HG03442 (cell line): ENCODE results near the gene PKN3.
A peak's percentile ranks its signal among the peaks of the same experiment; 100 is the strongest.

Experiments used
- ATAC-seq: cut with Tn5 transposase; IDR thresholded peaks from one replicate; pipeline ENCODE4 v1.9.1; 2021; ENCODE audit warnings: mild to moderate bottlenecking, moderate library complexity; ENCODE audit not compliant: unreplicated experiment

PKN3 gene

DNA sequence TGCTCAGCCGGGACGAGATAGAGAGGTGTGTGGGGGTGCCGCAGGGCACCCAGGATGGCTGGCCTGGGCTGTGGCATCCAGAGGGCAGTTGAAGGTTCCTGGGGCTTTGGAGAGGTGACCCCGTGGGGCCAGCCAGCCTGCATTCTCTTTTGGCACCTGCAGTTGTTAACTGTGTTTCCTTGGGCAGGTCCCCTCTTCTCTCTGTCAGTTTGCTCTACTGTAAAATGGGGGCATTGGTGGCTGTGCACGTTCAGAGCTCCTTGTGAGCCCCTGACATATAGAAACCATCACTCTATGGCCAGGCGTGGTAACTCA lies 13.1 kb downstream of the PKN3 start:
- no peak for ATAC-seq

DNA sequence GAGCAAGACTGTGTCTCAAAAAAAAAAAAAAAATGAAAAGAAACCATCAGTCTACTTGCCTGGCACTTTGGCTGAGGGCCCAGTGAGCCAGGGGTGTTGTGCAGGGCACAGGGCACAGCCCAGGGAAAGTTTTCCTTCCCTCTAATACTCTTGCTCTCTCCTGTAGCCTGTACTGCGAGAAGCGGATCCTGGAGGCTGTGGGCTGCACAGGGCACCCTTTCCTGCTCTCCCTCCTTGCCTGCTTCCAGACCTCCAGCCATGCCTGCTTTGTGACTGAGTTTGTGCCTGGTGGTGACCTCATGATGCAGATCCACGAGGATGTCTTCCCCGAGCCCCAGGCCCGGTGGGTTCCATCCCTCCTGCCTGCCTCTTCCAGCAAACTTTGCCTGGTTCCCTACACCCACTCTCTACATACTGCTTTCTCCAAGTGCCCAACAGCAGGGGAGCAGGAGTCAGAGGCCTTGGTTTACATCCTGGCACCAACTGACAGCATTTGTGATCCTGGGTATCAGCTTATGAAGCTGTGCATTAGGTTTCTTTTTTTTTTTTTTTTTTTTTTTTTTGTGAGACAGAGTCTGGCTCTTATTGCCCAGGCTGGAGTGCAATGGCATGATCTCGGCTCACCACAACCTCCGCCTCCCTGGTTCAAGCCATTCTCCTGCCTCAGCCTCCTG lies 14.4 kb downstream of the PKN3 start:
- no peak for ATAC-seq

DNA sequence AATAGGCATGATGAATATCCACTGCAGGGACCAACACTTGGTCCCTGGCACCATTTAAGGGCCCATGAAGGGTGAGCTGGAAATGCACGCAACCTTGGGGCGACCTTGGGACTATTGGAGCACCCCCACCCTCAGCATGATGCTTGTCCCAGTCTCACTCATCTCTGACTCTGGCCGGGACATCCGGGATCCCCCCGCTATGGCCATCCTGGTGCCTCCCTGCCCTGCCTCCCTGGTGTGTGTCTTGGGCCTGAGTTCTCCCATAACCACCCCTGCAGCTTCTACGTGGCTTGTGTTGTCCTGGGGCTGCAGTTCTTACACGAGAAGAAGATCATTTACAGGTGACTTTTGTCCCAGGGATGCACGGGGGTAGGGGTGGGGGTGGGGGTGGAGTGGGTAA lies 15.7 kb downstream of the PKN3 start:
- no peak for ATAC-seq

DNA sequence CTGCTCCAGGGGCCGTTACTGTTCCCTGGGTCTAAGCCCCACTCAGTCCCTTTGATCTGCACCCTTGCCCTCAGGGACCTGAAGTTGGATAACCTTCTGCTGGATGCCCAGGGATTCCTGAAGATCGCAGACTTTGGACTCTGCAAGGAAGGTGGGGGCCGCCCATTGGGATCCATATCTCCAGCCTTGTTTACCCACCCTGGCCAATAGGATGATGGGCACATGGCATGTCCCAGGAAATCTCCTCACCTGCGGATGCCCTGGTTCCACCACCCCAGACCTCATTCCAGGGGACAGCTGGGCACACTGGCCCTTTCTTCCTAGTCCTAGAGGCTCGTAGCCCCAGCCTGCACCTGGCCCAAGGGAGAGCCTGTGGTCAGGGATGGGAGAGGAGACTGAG lies 16.2 kb downstream of the PKN3 start:
- no peak for ATAC-seq

DNA sequence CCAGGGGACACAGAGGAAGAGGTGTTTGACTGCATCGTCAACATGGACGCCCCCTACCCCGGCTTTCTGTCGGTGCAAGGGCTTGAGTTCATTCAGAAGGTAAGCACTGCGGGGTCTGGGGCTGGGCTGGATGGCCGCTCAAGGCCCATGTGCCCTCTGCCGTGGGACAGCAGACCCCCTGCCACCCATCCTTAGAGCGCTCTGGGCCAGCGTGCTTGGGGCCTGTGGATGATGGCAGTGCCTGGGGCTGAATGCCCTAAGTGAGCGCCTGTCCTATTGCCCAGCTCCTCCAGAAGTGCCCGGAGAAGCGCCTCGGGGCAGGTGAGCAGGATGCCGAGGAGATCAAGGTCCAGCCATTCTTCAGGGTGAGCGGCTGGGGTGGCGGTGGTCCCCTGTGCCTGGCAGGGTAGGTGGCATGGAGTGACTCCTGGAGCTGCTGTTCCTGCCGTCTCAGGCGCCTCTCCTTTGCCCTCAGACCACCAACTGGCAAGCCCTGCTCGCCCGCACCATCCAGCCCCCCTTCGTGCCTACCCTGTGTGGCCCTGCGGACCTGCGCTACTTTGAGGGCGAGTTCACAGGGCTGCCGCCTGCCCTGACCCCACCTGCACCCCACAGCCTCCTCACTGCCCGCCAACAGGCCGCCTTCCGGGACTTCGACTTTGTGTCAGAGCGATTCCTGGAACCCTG lies 17.8 kb downstream of the PKN3 start:
- no peak for ATAC-seq

DNA sequence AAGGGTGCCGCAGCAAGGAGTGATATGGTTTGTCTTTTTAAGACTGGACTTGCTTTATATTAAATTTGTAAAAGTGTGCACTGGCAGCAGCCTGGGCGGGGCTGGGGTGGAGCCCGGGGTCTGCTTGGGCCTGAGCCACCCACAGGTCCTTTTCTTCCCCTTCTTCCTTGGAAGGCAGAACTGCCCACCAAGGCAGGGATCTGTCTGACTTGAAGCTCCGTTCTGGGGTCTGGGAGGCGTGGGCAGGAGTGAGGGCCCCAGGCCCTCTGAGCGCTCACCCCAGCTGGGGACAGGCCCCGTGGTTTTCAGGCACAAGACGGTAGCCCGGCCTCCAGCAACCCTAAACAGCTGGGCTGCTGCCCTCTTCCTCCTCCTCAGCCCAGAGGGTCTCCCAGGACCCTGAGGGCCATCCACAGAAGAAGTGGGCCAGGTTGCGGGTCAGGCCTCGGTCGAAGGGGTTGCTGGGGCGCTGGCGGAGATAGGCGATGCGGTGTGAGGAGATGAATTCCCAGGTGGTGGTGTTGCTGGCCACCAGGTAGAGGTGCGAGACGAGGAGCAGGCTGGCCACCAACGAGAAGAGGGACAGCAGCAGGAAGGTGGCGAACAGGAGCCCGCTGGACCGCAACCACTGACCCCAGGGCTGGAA lies 18.7 kb downstream of the PKN3 start:
- ATAC-seq: no peak

DNA sequence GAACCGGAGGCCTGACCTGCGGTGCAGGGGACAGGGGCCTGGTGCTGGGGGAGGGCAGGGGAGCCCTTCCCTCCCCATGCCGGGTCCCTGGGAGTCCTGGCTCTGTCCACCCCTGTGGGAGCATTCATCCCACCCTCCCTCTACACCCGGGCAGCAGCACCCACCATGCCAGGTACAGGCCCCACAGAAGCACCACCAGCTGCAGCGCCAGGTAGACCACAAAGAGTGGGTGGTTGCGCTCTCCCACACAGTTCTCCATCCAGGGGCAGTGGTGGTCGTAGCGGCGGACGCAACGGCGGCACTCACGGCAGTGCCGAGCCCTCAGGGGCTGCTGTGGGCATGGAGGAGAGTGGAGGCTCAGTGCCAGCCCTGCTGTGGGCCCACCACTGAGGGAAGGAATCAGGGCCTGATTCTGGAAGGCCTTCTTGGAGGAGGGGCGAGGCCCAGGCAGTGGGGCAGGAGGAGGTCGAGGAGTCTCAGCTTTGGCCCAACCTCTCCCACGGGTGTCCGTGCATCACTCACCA lies 19.2 kb downstream of the PKN3 start:
- no peak for ATAC-seq

DNA sequence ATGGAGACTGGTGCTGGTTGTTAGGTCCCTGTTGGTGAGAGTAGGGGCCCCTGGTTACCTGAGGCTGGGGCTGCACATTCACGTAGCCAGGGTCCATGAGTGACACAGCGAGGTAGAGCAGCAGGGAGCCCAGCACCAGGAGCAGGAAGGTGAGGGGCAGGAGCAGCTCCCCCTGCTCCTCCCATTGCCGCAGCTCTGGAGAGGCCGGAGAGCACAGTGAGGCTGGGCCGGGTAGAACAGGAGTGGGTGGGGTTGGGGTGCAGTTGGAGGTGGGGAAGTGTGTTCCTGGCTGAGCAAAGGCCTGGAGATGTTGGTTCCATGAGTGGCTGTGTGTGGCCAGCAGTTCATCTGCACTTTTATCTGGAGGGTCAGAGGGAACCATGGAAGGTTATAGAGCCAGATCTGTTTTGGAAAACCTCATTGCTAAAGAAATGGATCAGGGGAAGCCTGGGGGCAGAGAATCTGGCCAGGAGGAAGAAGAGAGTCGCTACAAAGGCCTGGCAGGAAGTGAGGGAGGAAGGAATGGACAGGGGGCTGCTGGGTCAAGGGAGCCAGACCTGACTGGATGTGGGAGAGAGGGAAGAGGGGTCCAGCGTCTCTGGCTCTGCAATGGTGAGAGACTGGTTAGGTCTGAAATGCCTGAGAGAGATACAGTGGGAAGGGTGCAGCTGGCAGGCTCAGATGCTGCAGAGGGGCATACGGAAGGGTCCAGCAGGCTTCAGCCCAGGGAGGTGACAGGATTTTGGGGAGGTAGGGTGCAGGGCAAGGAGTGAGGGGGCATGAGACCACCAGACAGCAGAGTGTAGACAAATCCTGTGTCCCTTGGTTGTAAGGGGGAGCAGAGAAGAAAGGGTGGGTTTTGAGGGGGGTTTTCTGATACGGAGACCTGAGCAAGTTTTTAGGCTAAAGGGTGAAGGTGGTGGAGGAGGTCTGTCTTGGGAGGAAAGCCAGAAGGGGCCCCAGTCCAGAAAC lies 20.4 kb downstream of the PKN3 start:
- ATAC-seq: no peak

DNA sequence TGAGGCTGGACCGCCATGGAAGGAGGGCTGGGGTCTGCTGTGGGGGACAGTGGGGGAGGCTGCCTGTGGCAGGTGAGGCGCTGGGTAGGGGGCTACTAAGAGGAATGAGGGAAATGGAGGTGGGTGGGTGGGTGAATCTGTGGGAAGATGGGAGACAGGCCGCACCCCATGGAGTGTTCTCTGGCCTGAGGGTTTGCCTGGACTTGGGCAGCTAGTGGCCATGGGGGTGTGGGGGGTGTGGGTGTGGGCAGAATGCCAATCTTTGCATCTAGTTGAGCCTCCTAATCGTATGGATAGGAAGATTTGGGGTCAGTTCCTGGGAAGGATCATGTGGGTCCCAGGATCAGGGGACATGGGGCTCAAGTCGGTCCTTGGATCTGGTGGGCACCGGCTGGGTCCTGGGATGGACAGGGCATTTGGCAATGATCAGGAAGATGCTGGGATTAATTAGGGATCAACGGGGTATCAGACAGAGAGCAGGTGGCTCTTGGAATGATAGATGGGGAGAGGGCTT lies 21.1 kb downstream of the PKN3 start:
- ATAC-seq: no peak

DNA sequence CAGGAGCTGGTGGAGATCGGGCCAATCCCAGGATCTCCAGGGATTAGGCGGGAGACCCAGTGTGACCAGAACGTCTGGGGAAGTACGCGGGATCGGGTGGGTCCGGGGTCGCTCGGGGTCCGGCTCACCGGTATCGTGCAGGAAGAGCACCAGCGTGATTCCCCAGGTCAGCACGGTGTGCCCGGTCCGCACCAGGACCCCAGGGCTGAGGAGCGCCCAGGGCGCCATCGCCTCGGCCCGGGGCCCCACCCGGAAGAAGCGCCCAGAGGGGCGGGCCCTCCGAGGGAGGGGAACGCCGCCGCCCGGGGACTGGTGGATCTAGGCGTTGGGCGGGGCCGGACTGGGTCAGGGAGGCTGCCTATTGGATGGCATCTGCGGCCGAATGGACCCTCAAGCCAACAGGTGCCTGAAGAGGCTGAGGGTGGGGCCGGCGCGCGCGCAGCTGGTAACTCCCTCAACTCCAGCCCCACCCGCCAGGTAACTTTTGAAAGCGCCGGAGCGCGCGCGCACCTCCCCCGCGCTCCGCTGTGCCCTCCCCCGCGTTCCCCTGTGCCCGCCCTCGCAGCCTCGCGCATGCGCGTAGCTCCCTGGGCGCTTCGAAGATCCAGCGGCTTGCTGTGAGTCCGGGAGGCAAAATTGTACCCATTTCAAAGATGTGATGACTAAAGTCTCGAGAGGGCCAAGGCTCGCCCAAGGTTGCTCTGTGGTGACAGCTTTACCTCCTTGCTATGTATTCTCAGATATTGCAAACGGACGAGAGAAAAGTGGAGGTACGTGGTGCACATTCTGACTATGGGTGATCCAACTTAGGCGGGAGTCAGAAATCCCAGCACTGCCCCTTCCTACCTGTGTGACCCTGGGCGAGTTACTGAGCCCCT lies 21.8 kb downstream of the PKN3 start, which contains the start of gene ZDHHC12:
TSS of gene ZDHHC12 (minus strand) at position 262 of the 878 bp plus-strand sequence. CDS start at position 228, 34 bp downstream.
- peak; percentile 92 for ATAC-seq

DNA sequence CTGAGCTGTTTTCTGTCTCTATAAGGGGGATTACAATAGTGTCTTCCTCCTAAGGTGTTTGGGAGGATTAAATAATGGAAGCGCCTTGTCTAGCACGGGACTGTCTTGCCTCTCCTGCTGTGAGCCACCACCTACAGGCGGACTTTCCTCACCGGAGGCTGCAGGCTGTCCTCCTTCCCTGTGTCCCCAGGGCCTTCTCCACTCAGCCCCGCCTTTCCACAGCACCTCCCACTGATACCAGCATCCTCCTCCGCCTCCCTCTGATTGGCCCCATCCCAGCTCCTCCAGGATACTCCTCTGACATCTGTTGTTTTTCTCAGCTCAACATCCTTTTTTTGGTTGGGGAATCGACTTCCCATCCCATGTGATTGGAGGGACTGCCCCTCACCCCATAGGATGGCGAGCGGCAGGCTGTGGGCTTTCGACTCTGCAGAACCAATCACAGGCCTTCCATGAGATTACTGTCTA lies 22.5 kb downstream of the PKN3 start:
- peak; percentile 3 for ATAC-seq

DNA sequence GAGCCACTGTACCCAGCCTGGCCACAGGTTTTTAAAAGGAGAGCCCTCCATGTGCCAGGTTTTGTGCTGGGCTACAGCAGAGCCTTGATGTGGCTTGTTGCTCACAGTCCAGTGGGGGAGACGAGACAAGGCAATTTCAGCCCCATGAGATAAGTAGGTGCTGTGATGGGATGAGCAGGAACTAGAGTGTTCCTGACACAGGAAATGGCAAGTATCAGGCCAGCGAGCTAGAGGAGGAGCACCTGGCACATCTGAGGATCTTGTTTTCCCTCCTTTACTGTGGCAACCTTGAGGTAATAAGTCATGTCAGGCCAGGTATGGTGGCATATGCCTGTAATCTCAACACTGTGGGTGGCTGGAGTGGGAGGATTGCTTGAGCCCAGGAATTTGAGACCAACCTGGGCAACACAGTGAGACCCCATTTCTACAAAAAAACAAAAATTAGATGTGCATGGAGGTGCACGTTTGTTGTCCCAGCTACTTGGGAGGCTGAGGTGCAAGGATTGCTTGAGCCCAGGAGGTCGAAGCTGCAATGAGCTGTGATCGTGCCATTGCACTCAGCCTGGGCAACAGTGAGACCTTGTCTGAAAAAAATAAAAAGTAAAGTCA lies 25.4 kb downstream of the PKN3 start:
- ATAC-seq: no peak

DNA sequence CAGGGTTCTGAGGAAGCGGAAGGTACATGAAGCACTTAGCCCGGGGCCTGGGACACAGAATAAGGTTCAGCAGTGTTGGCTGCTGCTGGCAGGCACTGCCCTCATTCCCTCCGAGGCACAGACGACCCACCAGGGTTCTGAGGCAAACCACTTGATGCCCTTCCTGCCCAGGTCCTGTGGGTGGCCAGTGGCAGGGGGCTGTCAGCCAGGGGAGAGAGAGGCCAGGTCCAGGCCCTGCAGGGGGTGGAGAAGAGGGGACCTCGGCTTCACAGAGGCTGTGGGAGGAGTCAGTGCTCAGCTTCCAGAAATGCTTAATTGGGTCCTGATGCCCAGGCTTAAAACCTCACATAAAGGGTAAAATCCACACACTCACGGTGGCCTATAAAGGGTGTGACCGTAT lies 26.0 kb downstream of the PKN3 start:
- no peak for ATAC-seq

DNA sequence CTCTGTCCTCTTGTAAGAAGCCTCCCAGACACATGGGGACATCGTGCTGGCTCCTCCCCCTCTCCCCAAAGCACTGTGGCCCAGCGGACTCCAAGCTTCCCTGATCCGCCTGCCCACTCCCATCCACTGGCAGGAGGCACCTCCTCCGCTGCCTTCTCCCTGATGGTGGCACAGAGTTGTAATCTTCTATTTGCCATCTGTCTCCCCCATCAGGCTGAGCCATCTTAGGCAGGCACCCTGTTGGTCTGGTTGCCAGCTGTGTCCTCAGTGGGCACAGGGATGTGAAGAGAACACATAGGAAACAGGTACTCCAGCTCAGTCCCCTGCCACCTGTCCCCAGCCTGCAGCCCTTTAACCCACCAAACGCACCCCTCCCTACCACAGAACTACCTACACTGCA lies 27.0 kb downstream of the PKN3 start:
- ATAC-seq: no peak

DNA sequence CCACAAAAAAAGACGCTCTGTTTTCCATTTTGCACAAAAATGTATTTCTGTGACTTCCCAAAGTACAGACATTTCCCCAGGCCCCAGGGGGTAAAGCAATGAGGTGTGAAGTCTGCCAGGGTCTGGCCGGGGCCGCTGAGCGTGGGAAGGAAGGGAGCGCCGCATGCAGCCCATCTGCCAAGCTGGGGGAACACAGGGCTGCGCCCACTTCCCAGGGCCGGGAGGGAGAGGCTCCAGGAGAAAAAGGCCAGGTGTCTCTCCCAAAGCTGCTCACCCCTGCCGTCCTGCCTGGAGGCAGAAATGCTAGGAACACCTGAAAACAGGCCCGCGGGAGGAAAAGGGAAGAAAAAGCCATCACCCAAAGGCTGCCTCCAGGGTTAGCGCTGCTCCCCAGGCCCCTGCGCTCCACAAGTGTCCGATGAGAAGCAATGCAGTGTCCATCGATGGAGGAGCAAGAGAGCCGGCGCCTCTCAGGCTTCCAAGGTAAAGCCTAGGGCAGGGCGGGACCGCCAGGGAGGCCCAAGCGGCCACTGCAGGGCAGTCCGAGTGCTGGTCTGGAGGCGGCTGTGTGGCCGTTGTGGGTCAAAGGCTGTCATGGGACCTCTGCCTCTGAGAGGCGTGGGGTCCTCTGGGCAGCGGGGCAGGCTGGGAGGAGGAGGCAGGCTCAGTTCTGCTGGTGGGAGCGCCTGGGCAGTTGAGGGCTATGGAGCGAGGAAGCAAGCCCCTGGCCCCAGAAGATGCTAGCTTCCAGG lies 27.6 kb downstream of the PKN3 start:
- no peak for ATAC-seq

DNA sequence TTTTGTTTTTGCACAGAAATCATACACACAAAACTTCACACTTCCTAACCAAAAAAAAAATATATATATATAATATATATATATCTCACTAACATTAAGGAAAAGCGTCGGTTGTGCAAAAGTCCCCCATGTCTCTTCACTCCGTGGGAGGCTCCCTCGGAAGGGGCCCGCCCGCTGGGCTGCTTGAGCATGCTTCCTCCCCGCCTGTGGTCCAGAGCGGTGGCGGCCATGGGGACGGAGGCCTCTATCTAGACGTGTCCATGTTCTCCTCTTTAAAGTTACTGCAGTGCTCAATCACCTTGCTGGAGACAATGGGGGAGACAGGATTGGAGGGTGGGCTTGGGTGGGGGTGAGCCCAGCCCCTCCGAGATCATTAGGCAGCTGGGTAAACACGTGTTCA lies 28.8 kb downstream of the PKN3 start:
- no peak for ATAC-seq

DNA sequence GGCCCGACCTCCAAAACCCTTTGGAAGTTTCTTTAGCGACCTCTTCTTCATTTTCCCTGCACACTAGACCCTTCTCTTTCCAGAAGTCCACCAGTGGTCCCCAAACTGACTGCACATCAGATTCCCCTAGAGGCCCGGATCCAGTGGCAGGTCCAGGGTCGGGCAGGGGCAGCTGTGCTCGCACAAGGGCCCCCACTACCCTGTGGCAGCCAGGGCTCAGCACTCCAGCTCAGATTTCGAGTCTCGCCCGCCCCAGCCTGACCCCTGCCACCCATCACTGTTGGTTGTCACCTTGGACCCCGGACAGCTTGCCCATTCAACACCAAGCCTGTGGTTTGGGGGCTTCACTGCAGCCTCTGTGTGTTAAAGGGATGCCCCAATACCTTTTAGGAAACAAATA lies 29.4 kb downstream of the PKN3 start:
- ATAC-seq: no peak

DNA sequence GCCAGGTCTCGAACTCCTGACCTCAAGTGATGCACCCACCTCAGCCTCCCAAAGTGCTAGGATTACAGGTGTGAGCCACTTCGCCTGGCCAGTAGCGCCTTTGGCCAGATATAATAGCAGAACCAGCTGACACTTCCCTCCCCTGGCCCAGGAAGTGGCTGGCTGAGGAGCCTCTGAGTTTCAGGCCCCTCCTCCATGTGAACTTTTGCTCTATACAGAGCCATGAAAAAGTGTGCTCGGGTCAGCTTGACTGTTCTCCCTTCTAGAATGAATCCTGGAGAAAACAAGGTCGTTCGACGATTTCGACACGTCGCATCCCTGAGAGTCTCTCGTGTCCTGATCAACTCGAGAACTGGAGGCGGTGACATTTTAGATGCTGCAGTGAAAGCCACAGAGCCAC lies 30.3 kb downstream of the PKN3 start:
- no peak for ATAC-seq

DNA sequence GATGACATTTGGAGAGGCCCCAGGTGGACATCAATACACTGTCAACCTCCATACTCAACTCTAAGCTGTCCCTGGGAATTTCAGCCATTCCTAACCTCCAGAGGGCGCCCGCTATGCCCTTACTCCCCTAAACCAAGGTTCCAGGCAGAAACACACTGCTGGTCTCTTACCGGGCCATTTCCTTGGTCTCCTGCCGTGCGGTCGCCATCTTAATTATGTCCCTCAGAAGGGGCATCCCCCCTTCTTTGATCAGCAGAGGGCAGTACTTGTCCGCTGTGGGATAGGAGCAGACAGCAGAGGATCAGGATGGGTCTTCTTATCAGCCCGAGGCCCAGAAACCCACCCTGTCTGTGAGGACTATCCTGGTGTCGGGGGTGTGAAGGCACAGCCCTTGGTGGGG lies 31.0 kb downstream of the PKN3 start:
- ATAC-seq: no peak
